ENCODE data around the gene PRDM16.

DNA sequence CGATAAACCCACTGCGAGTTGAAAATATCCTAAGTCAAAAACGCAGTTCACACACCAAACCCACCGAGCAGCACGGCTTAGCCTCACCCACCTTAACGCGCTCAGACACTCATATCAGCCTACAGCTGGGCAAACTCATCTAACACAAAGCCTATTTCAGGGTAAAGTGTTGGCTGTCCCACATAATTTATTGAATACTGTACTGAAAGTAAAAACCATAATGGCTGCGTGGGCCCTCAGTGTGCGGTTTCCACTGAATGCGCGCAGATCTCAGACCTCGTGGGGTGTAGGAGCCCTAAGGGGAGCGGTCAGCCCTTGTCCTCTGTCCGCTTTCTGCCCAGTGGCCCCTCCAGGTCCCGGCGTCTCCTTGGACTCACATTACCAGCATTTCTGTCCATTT, 227.8 kb downstream of the PRDM16 start:
- TF ChIP-seq, protein P1, sequence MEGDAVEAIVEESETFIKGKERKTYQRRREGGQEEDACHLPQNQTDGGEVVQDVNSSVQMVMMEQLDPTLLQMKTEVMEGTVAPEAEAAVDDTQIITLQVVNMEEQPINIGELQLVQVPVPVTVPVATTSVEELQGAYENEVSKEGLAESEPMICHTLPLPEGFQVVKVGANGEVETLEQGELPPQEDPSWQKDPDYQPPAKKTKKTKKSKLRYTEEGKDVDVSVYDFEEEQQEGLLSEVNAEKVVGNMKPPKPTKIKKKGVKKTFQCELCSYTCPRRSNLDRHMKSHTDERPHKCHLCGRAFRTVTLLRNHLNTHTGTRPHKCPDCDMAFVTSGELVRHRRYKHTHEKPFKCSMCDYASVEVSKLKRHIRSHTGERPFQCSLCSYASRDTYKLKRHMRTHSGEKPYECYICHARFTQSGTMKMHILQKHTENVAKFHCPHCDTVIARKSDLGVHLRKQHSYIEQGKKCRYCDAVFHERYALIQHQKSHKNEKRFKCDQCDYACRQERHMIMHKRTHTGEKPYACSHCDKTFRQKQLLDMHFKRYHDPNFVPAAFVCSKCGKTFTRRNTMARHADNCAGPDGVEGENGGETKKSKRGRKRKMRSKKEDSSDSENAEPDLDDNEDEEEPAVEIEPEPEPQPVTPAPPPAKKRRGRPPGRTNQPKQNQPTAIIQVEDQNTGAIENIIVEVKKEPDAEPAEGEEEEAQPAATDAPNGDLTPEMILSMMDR (IDR thresholded peaks at IDR 0.05; ENCODE audit: low read length), result no peak
- TF ChIP-seq EZH2 (optimal IDR thresholded peaks at IDR 0.05; ENCODE audit: low read depth, low read length), result no peak
